Esophagus squamous epithelium (tissue), 5 donors: Measurements from ENCODE around the gene TMEM170A. TPM values are rescaled to one million over a fixed set of nuclear protein-coding genes. Genes with fewer than 3 reads are reported as not detected.
A peak's percentile ranks its signal among the peaks of the same experiment; 100 is the strongest.
"Not testable (repeated sequence)": the region's sequence is repeated elsewhere in the genome, so short reads cannot be mapped to it uniquely, and the experiment has no call there.

ENCODE experiments used
- DNase-seq: peaks from one replicate; lab custom pipeline; 2025; lab: John Stamatoyannopoulos, UW
- H3K27ac ChIP-seq, 4 donors: fragments of 200-600 bp; sonication (generic); one replicate each; pipeline ENCODE4 v1.5.1; 2016 to 2019; ENCODE audit warnings: mild to moderate bottlenecking in 1 of 4
- H3K27me3 ChIP-seq, 4 donors: fragments of 200-600 bp; sonication (generic); 1 replicate in 3 of 4; 2 replicates in 1 of 4; pipeline versions ENCODE4 v1.5.1 to v1.6.0; 2017 to 2021; ENCODE audit warnings: antibody characterized with exemption in 1 of 4
- H3K36me3 ChIP-seq, 3 donors: fragments of 200-600 bp; sonication (generic); one replicate each; pipeline ENCODE4 v1.5.1; 2016 to 2019
- H3K4me1 ChIP-seq, 3 donors: fragments of 200-600 bp; sonication (generic); one replicate each; pipeline ENCODE4 v1.5.1; 2017 to 2019
- H3K4me3 ChIP-seq, 4 donors: fragments of 200-600 bp; sonication (generic); 1 replicate in 3 of 4; 2 replicates in 1 of 4; pipeline ENCODE4 v1.5.1; 2016 to 2019; ENCODE audit warnings: mild to moderate bottlenecking in 2 of 4, moderate library complexity in 1 of 4
- H3K9me3 ChIP-seq, 3 donors: fragments of 200-600 bp; sonication (generic); one replicate each; pipeline ENCODE4 v1.5.1; 2016 to 2019
- CTCF ChIP-seq, 6 experiments: fragments of 450-650 bp in 4 of 6; fragments of 200-600 bp in 2 of 6; sonication (generic) in 2 of 6; IDR thresholded peaks; one replicate each; pipeline ENCODE4 v1.5.1; 2016 to 2019; ENCODE audit warnings: antibody characterized with exemption in 6 of 6, mild to moderate bottlenecking in 4 of 6, moderate library complexity in 4 of 6
- POLR2A ChIP-seq, 4 donors: fragments of 450-650 bp; IDR thresholded peaks; one replicate each; pipeline ENCODE4 v1.6.1; 2017; ENCODE audit warnings: antibody characterized with exemption in 4 of 4, mild to moderate bottlenecking in 4 of 4, moderate library complexity in 3 of 4
- WGBS, 2 donors: methylation state at CpG; one replicate each; pipeline ENCODE4 v1.1.5; 2018; 5-methylcytosine and 5-hydroxymethylcytosine counted together
- intact Hi-C: fragments of 100-400 bp; cut with DNase I; formaldehyde crosslinking; loops from one replicate; pipeline ENCODE4 v1.15.0; 2022
- total RNA-seq, 4 donors: library from RNA; depleted of rRNA; stranded (reverse); fragments of >200 nt; gene quantifications; one replicate each; pipeline ENCODE4 v1.1.0, GENCODE V29; 2016
- donor health status: DM: yes; HTN: yes; CAD: no.

The TMEM170A gene
- total RNA-seq, 4 donors from 2014 or later, result 11.6 to 19.8 (median 14.6) TPM

- H3K27ac ChIP-seq, result peak overlapping the region in 3 of 4 donors; percentile 27 to 61 (median 55)
- intact Hi-C loops, result loop anchor here (10.0 kb wide), 1 partner anchor 279 kb away; no protein-coding TSS in a partner anchor
- H3K9me3 ChIP-seq, result no peaks in the 10 kb centered on the region
- DNase-seq, result no peak
- no peaks in the 10 kb centered on the region for H3K36me3 ChIP-seq
- TF ChIP-seq CTCF (IDR thresholded peaks at IDR 0.05), result no peak
- no peaks in the 10 kb centered on the region for H3K27me3 ChIP-seq
- 67 to 100% methylated on average over 1 to 2 of the region's 2 CpGs for WGBS, 2 donors
- peaks cover 0 to 13% (median 0%) of the 10 kb centered on the region in 3 donors for H3K4me1 ChIP-seq
- no peak overlapping the region for H3K4me3 ChIP-seq
Observed at GRCh38 chr16:75475420-75475847, 10.9 kb upstream of the TMEM170A start.

- peaks cover 0 to 11% (median 0%) of the 10 kb centered on the region in 3 donors for H3K4me1 ChIP-seq
- WGBS, 2 donors, result 89 to 91% methylated on average over 11 to 13 of the region's 17 CpGs
- no peaks in the 10 kb centered on the region for H3K9me3 ChIP-seq
- intact Hi-C loops, result loop anchor here (10.0 kb wide), 1 partner anchor 282 kb away; no protein-coding TSS in a partner anchor
- no peak overlapping the region for H3K27ac ChIP-seq
- DNase-seq, result no peak
- H3K36me3 ChIP-seq, result no peaks in the 10 kb centered on the region
- no peak overlapping the region for H3K4me3 ChIP-seq
- no peaks in the 10 kb centered on the region for H3K27me3 ChIP-seq
- TF ChIP-seq POLR2A (IDR thresholded peaks at IDR 0.05), result no peak
- TF ChIP-seq CTCF (IDR thresholded peaks at IDR 0.05), result no peak
Observed at GRCh38 chr16:75472908-75473877, 8.7 kb upstream of the TMEM170A start.

GRCh38 chr16:75471723-75472633 lies 7.5 kb upstream of the TMEM170A start:
- 9 to 15% methylated on average over 9 to 10 of the region's 10 CpGs for WGBS, 2 donors
- intact Hi-C loops, result loop anchor here (10.0 kb wide), 1 partner anchor 283 kb away; no protein-coding TSS in a partner anchor
- DNase-seq, result no peak

GRCh38 chr16:75466760-75467159 lies 2.3 kb upstream of the TMEM170A start:
- intact Hi-C loops, result no loop called here
- no peak overlapping the region for H3K4me3 ChIP-seq
- 68 to 69% methylated on average over 2 of the region's 2 CpGs for WGBS, 2 donors
- no peaks in the 10 kb centered on the region for H3K36me3 ChIP-seq
- no peak for DNase-seq
- H3K9me3 ChIP-seq, result no peaks in the 10 kb centered on the region
- H3K27ac ChIP-seq, result no peak overlapping the region
- TF ChIP-seq CTCF (IDR thresholded peaks at IDR 0.05) (no peak), POLR2A (IDR thresholded peaks at IDR 0.05) (no peak)
- H3K4me1 ChIP-seq, result peaks cover 0 to 23% (median 8%) of the 10 kb centered on the region in 3 donors
- H3K27me3 ChIP-seq, result no peaks in the 10 kb centered on the region

More at GRCh38 chr16:75471723-75472633, 7.5 kb upstream of the TMEM170A start:
- peak; percentile 38 to 81 (median 70) for TF ChIP-seq CTCF (IDR thresholded peaks at IDR 0.05)
- TF ChIP-seq POLR2A (IDR thresholded peaks at IDR 0.05), result no peak
- H3K9me3 ChIP-seq, result no peaks in the 10 kb centered on the region
- no peak overlapping the region for H3K27ac ChIP-seq
- no peaks in the 10 kb centered on the region for H3K36me3 ChIP-seq
- no peak overlapping the region for H3K4me3 ChIP-seq
- peaks cover 0 to 4% (median 0%) of the 10 kb centered on the region in 3 donors for H3K4me1 ChIP-seq
- no peaks in the 10 kb centered on the region for H3K27me3 ChIP-seq

- peak overlapping the region; percentile 93 to 98 (median 96) for H3K27ac ChIP-seq
- 0 to 5% methylated on average over 11 to 15 of the region's 39 CpGs for WGBS, 2 donors
- H3K36me3 ChIP-seq, H3K27me3 ChIP-seq, DNase-seq, H3K9me3 ChIP-seq, intact Hi-C loops: not testable (repeated sequence)
- peak overlapping the region; percentile 55 to 88 (median 74) for H3K4me3 ChIP-seq
- peaks cover 0 to 39% (median 11%) of the 10 kb centered on the region in 3 donors for H3K4me1 ChIP-seq
Observed at GRCh38 chr16:75463389-75464121, 934 bp downstream of the TMEM170A start.
